NCI-H2081 (cell line): ENCODE measurements around the gene MAP3K19.
"Not testable (repeated sequence)": the region's sequence is repeated elsewhere in the genome, so short reads cannot be mapped to it uniquely, and the experiment has no call there.

Experiments
- DNase-seq, 2 experiments: peaks; one replicate each; lab custom pipeline; 2025; lab: John Stamatoyannopoulos, UW

MAP3K19 gene, protein sequence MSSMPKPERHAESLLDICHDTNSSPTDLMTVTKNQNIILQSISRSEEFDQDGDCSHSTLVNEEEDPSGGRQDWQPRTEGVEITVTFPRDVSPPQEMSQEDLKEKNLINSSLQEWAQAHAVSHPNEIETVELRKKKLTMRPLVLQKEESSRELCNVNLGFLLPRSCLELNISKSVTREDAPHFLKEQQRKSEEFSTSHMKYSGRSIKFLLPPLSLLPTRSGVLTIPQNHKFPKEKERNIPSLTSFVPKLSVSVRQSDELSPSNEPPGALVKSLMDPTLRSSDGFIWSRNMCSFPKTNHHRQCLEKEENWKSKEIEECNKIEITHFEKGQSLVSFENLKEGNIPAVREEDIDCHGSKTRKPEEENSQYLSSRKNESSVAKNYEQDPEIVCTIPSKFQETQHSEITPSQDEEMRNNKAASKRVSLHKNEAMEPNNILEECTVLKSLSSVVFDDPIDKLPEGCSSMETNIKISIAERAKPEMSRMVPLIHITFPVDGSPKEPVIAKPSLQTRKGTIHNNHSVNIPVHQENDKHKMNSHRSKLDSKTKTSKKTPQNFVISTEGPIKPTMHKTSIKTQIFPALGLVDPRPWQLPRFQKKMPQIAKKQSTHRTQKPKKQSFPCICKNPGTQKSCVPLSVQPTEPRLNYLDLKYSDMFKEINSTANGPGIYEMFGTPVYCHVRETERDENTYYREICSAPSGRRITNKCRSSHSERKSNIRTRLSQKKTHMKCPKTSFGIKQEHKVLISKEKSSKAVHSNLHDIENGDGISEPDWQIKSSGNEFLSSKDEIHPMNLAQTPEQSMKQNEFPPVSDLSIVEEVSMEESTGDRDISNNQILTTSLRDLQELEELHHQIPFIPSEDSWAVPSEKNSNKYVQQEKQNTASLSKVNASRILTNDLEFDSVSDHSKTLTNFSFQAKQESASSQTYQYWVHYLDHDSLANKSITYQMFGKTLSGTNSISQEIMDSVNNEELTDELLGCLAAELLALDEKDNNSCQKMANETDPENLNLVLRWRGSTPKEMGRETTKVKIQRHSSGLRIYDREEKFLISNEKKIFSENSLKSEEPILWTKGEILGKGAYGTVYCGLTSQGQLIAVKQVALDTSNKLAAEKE (N-terminal part only)

GRCh38 chr2:135047300-135047699 lies at the start of gene MAP3K19:
TSS of gene MAP3K19 (minus strand) at chr2:135047447. CDS start at chr2:135024647, 22,800 bp downstream.
- DNase-seq: no peak

DNA sequence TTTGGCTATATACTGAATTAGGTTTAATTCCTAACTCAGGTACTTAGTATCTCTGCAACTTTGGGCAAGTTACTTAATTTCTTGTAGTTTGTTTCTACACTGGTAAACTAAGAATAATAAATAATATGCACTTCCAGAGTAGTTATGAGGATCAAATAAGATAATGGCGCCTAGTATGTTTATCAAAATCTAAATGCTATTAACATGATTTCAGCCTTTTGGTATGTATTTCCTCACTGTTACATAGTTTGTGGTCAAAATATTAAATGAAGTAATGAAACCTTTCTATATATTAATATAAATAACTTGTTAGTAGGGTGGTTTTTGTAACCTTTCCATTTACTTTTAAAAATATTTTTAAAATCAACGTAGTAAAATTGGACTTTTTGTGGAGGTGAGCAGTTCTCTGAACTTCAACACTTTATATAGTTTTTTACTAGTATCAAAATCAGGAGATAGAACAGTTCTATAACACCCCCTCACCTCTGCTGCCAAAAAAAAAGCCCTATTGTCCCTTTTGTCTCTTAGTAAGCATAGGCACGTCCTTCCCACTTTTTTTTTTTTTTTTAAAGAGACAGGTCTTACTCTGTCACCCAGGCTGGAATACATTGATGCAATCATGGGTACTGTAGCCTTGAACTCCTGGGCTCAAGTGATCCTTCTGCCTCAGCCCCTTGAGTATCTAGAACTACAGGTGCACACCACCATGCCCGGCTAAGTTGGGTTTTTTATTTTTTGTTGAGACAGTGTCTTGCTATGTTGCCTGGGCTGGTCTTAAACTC lies 49.6 kb upstream of the MAP3K19 start:
- no peak for DNase-seq

DNA sequence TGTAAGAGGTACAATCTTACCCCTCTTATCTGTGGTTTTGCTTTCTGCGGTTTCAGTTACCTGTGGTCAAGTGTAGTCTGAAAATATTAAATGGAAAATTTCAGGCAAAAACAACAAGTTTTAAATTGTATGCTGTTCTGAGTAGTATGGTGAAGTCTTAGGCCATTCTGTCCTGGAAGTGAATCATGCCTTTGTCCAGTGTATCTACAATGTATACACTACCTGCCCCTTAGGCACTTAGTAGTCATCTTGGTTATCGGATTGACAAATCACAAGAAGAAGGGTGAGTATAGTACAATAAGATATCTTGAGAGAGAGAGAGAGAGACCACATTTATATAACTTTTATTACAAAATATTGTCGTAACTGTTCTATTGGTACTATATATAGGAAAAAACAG lies 48.3 kb upstream of the MAP3K19 start:
- no peak for DNase-seq

DNA sequence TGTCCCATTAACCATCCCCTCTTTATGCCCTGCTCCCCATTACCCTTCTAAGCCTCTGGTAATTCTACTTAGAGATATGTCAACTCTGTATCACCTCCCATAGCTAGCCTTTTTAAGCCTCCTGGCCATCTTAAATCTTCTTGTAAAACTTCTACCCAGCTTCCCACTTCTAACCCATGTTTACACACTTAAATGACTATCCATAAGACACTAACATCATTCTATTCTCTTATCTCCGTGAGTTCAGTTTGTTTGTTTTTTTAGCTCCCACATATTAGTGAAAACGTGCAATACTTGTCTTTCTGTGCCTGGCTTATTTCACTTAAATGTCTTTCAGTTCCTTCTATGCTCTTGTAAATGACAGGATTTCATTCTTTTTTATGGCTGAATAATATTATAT lies 47.3 kb upstream of the MAP3K19 start:
- DNase-seq: no peak

GRCh38 chr2:135093670-135094330 lies 46.6 kb upstream of the MAP3K19 start:
- peak; percentile 24 to 85 for DNase-seq

GRCh38 chr2:135093193-135093592 lies 45.9 kb upstream of the MAP3K19 start:
- DNase-seq: no peak

DNA sequence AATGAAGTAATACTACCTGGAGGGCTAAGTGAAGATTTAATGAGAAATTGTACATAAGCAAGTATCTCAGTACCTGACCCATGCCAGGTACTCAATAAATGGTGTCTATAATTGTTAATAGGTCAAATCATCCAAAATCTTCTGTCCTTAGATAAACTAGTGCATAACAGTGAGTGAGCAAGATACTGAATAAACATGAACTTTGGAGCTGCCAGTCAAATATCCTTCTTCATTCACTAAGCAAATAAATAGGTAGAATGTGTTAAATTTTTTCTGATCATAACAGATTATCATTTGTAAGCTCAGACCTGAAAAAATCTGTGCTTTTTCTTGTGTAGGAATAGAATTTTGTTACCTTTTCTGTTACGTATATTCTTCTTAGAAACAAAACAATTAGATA lies 44.4 kb upstream of the MAP3K19 start:
- no peak for DNase-seq

DNA sequence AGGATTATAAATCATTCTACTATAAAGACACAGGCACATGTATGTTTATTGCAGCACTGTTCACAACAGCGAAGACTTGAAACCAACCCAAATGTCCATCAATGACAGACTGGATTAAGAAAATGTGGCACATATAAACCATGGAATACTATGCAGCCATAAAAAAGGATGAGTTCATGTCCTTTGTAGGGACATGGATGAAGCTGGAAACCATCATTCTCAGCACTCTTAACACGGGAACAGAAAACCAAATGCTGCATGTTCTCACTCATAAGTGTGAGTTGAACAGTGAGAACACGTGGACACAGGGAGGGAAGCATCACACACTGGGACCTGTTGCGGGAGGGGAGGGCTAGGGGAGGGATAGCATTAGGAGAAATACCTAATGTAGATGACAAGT lies 42.4 kb upstream of the MAP3K19 start:
- not testable (repeated sequence) for DNase-seq

DNA sequence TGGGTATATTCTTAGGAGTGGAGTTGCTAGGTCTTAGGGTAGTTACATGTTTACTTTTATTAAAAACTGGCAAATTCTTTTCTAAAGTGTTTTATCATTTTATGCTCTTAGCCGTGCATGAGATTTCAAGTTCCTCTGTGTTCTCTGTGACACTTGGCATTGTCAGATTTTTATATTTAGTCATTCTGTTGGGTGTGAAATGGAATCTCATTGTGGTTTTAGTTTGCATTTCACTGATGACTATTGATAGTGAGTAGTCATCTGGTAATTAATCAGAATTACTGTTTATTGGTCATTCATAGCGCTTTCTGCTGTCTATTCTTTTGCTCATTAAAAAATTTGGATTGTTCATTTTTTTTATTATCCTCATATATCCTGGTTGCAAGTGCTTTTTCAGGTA lies 39.0 kb upstream of the MAP3K19 start:
- no peak for DNase-seq

DNA sequence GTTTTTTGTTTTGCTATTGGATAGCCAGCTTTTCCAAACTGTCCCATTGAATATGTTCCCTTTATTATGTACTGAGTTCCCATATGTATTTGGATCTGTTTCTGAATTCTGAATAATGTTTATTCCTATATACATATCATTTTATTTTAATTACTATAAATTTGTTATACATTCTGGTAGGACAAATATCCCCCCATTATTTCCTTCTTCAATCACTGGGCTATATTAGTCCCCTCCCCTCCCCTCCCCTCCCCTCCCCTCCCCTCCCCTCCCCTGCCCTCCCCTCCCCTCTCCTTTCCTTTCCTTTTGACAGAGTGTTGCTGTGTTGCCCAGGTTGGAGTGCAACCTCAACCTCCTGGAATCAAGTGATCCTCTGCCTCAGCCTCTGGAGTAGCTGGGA lies 31.2 kb upstream of the MAP3K19 start:
- no peak for DNase-seq

- DNase-seq: no peak
Measured at GRCh38 chr2:135076556-135076955, 29.3 kb upstream of the MAP3K19 start.

- DNase-seq: no peak
Measured at GRCh38 chr2:135074216-135074615, 27.0 kb upstream of the MAP3K19 start.

DNA sequence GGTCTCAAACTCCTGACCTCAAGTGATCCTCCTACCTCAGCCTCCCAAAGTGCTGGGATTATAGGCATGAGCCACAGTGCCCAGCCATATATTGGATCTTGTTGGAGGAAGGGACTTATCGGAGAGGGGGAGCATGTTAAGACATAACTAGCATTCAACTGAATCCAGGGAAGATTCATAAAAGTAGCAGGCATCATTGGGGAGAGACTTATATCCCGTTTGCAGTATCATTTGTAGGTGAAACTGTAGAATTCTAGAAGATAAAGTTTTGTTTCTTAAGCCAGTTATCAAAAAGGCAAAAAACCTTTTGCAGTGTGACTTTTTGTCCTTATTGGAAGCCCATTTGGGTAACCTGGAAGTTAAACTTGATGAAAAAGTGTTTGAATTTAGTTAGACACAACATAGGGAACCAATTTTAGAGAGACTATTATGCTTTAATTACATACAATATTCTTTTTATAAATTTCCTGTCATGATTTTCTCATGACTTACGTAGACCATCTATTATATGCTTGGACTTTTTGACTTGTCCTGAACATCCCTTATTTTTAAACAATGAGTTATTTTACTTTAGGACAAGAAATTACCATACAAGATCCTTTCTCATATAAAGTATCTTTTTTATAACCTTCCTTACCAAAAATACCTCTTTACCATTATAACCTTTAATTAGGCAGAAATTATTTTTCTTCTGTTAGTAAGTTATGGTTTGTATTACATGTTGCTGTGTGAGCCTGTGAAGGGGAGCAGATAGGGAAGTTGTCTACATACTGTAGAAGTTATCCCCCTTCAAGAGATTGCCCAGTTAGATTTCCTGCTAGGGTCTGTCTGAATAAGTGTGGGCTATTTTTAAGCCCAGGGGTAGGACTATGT lies 25.1 kb upstream of the MAP3K19 start:
- no peak for DNase-seq

GRCh38 chr2:135066710-135067109 lies 19.5 kb upstream of the MAP3K19 start:
- no peak for DNase-seq

DNA sequence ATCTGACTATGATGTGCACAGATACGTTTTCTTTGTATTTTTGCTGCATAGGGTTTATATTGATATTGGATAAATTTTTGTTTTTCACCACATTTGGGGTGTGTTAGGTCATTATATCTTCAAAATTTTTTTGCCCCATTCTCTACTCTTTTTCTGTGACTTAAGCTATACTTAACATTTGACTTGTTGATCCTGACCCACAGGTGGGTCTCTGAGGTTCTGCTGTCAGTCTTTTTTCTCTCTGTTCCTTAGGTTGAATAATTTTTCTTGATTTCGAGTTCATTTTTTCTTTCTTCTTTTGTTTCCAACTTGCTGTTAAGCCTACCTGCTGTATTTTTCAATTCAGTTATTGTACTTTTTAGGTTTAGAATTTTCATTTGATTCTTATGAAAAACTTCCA lies 16.9 kb upstream of the MAP3K19 start:
- DNase-seq: no peak

GRCh38 chr2:135063210-135063609 lies 16.0 kb upstream of the MAP3K19 start:
- no peak for DNase-seq

DNA sequence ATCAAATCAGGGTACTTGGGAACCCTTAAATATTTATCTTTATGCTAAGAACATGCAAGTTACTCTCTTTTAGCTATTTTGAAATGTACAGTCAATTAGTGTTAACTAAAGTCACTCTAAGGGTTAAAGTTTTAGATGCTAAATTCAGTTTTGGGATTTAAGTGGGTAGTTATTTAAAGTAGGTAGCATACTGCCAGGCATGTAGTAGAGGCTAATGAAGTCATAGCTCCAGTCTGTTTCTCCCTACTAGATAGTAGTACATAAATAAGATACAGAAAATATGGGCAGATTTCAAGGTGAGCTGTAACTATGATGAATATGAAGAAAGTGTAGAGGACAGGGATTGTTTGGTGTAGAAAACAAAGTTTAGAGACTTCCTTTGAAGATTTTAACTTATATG lies 12.3 kb upstream of the MAP3K19 start:
- DNase-seq: no peak

DNA sequence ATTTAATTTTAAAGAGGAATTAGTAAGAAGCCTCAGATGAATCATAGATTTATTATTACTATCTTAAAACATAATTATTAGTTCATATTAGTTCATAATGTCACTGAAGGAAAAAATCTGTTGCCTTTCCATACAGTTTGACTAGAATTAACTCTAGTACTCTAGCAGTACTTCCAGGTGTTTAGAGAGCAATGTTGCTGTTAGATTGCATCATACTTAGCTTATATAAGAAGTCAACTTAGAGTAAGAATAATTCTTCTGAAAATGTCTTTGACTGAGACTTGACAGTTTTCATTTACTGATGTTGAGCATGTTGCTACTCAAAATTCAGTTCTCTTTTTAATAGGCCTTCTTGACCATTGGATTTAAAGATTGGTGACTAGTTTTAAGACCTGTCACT lies 9.5 kb upstream of the MAP3K19 start:
- no peak for DNase-seq

GRCh38 chr2:135055182-135055786 lies 8.0 kb upstream of the MAP3K19 start:
- no peak for DNase-seq

DNA sequence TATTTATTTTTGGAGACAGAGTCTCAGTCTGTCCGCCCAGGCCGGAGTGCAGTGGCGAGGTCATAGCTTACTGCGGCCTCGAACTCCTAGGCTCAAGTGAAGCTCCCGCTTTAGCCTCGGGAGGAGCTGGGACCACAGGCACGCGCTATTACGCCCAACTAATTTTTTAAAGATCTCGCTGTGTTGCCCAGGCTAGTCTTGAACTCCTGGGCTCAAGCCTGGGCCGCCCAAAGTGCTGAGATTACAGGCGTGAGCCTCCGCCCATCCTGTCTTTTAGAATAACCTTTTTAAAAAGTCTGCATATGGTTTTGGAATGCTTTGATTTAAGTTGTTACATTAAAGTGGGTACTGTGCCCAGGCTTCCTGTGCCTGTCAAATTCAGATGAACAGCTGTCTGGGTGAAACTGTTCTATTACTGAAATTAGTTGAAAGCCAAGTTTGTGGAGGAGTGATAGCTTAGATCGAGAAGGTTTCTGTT lies 5.8 kb upstream of the MAP3K19 start:
- DNase-seq: no peak
